ENCODE results near the gene SLC43A1. TPM values are rescaled to one million over a fixed set of nuclear protein-coding genes. Genes with fewer than 3 reads are reported as not detected.
"Not testable (repeated sequence)": the region's sequence is repeated elsewhere in the genome, so short reads cannot be mapped to it uniquely, and the experiment has no call there.

The SLC43A1 gene
- polyA plus RNA-seq, 3 donors: 4.5 to 7.1 (median 6.0) TPM

DNA sequence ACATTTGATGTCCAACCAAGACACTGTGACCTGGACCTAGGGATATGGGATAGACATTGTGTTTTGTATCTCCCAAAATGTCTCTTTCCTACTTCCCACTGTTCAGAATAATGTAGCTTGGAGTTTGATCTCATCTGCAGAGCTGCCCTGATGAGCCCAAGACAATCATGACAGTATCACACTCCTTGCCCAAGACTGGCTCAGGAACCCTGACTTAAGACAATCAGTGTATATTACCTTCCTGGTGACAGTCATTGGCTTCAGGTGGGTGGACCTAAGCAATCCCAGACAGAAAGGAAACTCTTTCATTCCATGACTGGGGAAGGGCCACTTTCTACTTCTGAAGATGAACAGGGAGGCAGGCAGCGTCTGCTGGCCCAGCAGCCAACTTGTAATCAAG lies 69.4 kb downstream of the SLC43A1 start:
- DNase-seq (ENCODE audit: extremely low read depth in 1 of 11, low read depth in 9 of 11, low spot score in 4 of 11): no peak

DNA sequence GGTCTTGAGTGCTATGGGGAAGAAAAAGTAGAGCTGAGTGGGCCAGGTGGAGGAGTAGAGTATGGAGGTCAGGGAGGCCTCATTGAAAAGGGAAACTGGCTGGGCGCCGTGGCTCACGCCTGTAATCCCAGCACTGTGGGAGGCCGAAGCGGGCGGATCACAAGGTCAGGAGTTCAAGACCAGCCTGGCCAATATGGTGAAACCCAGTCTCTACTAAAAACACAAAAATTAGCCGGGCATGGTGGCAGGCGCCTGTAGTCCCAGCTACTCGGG lies 70.4 kb downstream of the SLC43A1 start:
- DNase-seq (ENCODE audit: extremely low read depth in 1 of 11, low read depth in 9 of 11, low spot score in 4 of 11): not testable (repeated sequence)

DNA sequence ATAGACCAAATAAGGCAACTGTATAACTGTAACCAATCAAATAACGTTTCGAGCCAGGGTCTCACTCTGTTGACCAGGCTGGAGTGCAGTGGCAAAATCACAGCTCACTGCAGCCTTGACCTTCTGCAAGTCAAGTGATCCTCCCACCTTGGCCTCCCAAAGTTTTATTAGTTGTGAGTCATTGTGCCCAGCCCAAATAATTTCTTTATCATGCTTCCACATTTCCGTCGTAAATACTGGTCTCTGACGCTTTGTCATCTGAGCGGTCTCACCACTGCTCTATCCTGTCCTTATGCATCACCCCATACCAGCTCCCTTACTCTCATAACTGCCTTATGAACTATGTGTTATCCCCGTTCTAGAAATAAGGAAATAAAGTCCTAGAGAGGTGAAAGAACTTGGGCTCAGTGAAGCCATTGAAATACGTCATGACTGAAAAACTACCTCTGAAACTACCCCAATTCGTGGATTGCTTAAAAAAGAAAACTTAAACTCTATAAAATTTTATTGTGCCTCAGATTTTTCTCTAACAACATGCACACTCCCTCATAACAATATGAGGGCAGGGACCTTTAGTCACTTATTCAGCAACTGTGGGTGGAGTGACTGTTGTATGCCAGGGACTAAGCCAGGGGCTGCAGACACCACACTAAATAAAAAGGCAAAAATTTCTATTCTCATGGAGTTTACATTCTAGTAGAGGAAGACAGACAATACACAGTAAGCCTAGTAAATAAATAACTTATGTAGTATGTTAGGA lies 71.0 kb downstream of the SLC43A1 start:
- no peak for DNase-seq (ENCODE audit: extremely low read depth in 1 of 11, low read depth in 9 of 11, low spot score in 4 of 11)

DNA sequence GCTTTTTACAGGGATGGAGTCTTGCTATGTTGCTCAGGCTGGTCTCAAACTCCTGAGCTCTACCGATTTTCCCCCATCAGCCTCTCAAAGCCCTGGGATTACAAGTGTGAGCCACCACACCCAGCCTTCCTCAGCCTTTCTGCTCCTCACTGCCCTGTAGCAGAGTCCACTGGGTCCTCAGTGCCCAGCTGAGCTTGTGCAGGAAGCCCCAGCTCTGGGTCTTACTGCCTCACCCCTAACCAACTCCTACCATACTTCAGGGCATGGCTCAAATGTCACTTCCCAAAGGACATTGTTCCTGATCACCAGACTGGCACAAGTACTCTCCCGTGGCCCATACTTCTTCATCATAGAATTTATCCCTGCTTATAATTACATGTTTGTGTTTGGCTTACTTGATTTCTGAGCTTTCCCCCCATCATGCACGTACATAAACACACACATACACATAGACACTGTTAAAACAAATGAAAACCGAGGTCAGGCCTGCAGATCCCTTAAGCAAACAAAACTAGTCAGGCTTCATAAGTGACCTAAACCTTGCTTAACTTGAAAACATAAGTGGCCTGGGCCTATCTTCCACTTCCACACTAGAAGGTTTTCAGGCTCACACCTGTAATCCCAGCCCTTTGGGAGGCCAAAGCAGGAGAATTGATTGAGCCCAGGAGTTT lies 74.6 kb downstream of the SLC43A1 start:
- no peak for DNase-seq (ENCODE audit: extremely low read depth in 1 of 11, low read depth in 9 of 11, low spot score in 4 of 11)

DNA sequence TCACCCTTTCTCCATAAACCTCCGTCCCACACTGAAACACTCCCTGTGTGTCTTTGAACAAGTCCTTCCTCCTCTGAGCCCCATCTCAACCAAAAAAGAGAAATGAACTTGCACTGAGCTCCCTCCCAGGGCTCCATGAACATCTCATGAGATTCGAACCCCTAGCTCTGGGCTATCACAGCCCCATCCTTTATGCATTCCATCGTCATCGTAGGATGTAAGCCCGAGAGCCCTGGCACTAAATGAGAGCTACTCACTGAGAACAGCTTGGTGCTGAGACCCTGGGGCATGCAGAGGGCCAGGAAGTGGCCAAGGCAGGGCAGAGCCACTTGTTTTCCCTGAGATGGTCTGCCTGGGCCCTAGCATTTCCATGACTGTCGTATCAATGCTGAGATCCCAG lies 75.7 kb downstream of the SLC43A1 start:
- DNase-seq (ENCODE audit: extremely low read depth in 1 of 11, low read depth in 9 of 11, low spot score in 4 of 11): no peak

DNA sequence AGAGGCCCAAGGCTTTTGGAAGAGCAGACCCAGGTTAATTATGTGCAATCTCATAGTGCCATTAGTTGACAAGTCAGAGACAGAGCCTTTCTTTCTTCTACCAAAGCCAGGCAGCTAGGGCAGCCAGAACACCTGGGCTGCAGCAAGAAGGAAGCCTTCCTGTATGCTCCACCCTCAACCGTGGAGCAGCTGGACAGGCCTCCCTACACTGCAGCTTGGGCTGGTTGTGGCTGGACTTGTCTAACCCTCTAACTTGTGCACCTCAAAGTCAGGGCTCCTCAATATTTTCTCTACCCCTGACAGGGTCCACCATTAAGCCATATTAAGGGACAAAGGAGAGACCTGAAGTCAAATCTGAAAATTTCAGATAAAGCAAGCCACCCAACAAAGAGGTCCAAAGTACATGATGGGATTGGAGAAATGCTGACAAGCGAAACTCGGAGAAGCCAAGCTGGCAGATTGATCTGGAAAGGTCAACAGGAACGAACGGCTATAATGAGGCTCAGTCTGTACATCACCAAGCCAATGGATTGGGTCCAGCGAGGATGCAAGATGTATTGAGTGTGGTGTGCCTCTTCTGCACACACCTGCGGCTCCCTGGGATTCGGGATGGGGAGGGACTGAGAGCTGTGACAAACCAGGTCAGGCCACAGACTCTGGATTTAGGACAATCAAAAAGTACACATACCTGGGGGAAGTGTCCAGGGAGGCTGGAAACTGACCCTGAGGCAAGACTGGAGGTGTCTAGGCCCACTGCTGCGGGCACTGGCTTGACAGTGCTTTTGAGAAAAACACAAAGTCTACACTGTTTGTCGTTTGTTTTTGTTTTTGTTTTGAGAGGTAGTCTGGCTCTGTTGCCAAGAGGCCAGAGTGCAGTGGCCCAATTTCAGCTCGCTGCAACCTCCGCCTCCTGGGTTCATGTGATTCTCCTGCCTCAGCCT lies 76.9 kb downstream of the SLC43A1 start:
- DNase-seq (ENCODE audit: extremely low read depth in 1 of 11, low read depth in 9 of 11, low spot score in 4 of 11): no peak

DNA sequence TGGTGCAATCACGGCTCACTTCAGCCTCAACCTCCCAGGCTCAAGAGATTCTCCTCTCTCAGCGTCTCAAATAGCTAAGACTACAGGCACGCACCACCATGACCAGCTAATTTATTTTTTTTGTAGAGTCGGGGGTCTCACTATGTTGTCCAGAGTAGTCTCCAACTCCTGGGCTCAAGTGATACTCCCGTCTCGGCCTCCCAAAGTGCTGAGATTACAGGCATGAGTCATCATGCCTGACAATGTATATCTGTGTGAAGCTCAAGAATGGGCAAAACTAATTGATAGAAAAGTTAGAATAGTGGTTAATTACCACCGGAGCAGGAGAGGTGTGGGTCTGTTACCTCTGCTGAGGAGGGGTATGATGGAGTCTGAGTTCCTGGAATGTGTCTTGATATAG lies 79.5 kb downstream of the SLC43A1 start:
- no peak for DNase-seq (ENCODE audit: extremely low read depth in 1 of 11, low read depth in 9 of 11, low spot score in 4 of 11)

DNA sequence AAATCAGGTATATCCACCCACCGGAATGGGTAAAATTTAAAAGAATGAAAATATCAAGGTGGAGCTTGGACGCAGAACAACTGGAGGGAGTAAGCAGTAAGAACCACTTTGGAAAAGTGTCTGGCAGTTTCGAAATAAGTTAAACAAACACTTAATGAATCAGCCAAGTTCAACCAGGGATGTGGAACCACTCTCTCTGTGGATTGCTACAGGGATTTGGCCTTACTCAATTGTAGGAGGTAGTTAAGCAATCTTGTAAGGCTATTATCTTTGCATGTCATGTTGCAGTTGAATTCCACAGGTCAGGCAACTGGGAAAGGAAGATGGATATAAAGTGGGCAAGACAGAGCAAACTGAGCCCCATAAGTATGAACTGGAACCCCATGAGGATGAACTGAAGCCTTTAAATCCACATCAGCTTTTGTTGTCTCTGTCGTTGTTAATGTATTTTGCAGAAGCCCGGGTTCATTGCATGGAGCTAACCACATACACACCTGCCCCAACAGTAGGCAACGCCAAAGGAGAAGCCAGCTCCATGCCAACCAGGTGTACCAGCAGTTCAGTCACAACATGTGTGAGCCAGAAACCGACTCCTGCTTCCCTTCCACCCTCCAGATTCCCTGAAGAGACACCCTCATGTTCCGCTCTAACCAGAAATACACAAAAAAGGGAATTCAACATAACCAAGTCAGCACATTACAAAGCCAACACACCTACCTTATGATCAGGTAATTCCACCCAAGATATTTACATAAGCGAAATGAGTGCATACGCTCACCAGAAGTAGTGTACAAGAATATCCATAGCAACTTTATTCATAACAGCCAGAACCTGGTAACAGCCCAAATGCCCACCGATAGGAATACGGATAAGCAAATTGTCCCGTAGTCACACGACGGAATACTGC lies 80.6 kb downstream of the SLC43A1 start:
- DNase-seq (ENCODE audit: extremely low read depth in 1 of 11, low read depth in 9 of 11, low spot score in 4 of 11): no peak

Other genes with a start within 250 kb of the SLC43A1 start
- 10 to 100 TPM; 64.2 to 73.0 (median 66.0) TPM for gene TNKS1BP1, start 190.8 kb downstream of the SLC43A1 start, polyA plus RNA-seq (ENCODE audit: insufficient read length in 3 of 3)
- 100 to 1,000 TPM; 165 to 216 (median 212) TPM for gene SSRP1, start 179.8 kb downstream of the SLC43A1 start, polyA plus RNA-seq (ENCODE audit: insufficient read length in 3 of 3)
- gene P2RX3, start 177.3 kb downstream of the SLC43A1 start, polyA plus RNA-seq (ENCODE audit: insufficient read length in 3 of 3): 1 to 10 TPM in 2 of 3 donors, under 1 TPM in 1; 0.53 to 1.3 (median 1.1) TPM
- 1 to 10 TPM in 1 of 3 donors, under 1 TPM in 2; 0.23 to 1.0 (median 0.59) TPM for gene PRG3, start 134.6 kb downstream of the SLC43A1 start, polyA plus RNA-seq (ENCODE audit: insufficient read length in 3 of 3)
- 1 to 10 TPM in 2 of 3 donors, under 1 TPM in 1; 0.98 to 1.8 (median 1.7) TPM for gene PRG2, start 125.1 kb downstream of the SLC43A1 start, polyA plus RNA-seq (ENCODE audit: insufficient read length in 3 of 3)
- gene SLC43A3, start 88.6 kb downstream of the SLC43A1 start, polyA plus RNA-seq (ENCODE audit: insufficient read length in 3 of 3): 10 to 100 TPM; 22.0 to 22.2 (median 22.0) TPM
- 1 to 10 TPM; 2.3 to 3.9 (median 2.4) TPM for gene RTN4RL2, start 55.2 kb downstream of the SLC43A1 start, polyA plus RNA-seq (ENCODE audit: insufficient read length in 3 of 3)
- gene TIMM10, start 15.1 kb upstream of the SLC43A1 start, polyA plus RNA-seq (ENCODE audit: insufficient read length in 3 of 3): 10 to 100 TPM; 32.0 to 40.3 (median 34.9) TPM
- under 1 TPM; 0.28 to 0.59 (median 0.45) TPM for gene SMTNL1, start 21.9 kb upstream of the SLC43A1 start, polyA plus RNA-seq (ENCODE audit: insufficient read length in 3 of 3)
- 10 to 100 TPM; 31.9 to 38.4 (median 35.8) TPM for gene UBE2L6, start 52.0 kb upstream of the SLC43A1 start, polyA plus RNA-seq (ENCODE audit: insufficient read length in 3 of 3)
- 100 to 1,000 TPM; 133 to 161 (median 138) TPM for gene SERPING1, start 82.0 kb upstream of the SLC43A1 start, polyA plus RNA-seq (ENCODE audit: insufficient read length in 3 of 3)
- gene YPEL4, start 134.2 kb upstream of the SLC43A1 start, polyA plus RNA-seq (ENCODE audit: insufficient read length in 3 of 3): 1 to 10 TPM; 2.6 to 5.6 (median 3.1) TPM
- gene CLP1, start 142.1 kb upstream of the SLC43A1 start, polyA plus RNA-seq (ENCODE audit: insufficient read length in 3 of 3): 10 to 100 TPM; 14.5 to 18.5 (median 16.8) TPM
- 10 to 100 TPM; 50.0 to 51.5 (median 50.6) TPM for gene ZDHHC5, start 152.4 kb upstream of the SLC43A1 start, polyA plus RNA-seq (ENCODE audit: insufficient read length in 3 of 3)
- 10 to 100 TPM; 19.5 to 24.1 (median 21.8) TPM for gene MED19, start 196.5 kb upstream of the SLC43A1 start, polyA plus RNA-seq (ENCODE audit: insufficient read length in 3 of 3)
- 100 to 1,000 TPM; 111 to 116 (median 114) TPM for gene TMX2, start 196.9 kb upstream of the SLC43A1 start, polyA plus RNA-seq (ENCODE audit: insufficient read length in 3 of 3)
- gene SELENOH, start 225.8 kb upstream of the SLC43A1 start, polyA plus RNA-seq (ENCODE audit: insufficient read length in 3 of 3): 100 to 1,000 TPM; 113 to 133 (median 117) TPM
- under 1 TPM; 0.13 to 0.25 (median 0.15) TPM for gene BTBD18, start 236.1 kb upstream of the SLC43A1 start, polyA plus RNA-seq (ENCODE audit: insufficient read length in 3 of 3)
- gene CTNND1, start 246.1 kb upstream of the SLC43A1 start, polyA plus RNA-seq (ENCODE audit: insufficient read length in 3 of 3): 100 to 1,000 TPM; 189 to 245 (median 210) TPM